ENCODE measurements around the gene IFIH1. TPM values are rescaled to one million over a fixed set of nuclear protein-coding genes. Genes with fewer than 3 reads are reported as not detected.

Gene IFIH1
- total RNA-seq, 2 donors from 2014 or later = 11.1 to 16.8 TPM

DNA sequence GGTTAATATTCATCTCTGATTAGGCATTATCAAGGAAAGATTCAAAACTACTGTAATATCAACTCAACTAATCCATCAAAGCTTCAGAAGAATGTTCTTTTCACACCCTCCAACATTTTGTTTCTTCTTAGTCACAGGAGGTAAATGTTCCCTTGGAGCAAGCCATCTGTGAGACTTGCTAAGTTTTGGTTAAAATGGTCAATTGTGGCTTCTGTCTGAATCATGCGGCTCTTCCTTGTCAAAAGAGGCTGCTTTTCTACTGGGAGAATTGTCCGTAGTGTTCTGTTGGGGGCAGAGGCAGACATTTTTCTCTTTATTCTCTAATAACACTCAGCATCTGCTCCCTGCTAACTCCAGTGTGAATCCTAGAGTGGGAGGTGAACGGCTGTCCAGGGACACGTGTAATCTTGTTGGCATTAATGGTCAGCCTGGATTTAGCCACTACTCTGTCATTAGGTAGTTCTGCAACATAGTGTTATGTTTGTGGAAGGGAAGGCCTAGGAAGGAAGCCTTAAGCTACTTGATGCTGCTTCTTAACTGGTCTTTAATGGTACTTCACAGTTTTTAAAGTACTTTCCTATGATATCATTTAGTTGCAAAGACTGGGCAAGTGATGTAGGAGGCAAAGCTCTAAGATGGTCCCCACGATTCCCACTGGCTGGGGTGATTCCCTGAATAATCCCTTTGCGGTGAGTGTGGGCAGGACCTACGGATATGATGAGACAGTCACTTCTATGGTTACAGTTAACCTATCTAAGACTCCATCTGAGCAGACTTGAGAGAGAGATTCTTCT, 52.6 kb downstream of the IFIH1 start:
- no peak for DNase-seq (ENCODE audit: low spot score)
- intact Hi-C loops (cut with DNase I) = no loop called here

DNA sequence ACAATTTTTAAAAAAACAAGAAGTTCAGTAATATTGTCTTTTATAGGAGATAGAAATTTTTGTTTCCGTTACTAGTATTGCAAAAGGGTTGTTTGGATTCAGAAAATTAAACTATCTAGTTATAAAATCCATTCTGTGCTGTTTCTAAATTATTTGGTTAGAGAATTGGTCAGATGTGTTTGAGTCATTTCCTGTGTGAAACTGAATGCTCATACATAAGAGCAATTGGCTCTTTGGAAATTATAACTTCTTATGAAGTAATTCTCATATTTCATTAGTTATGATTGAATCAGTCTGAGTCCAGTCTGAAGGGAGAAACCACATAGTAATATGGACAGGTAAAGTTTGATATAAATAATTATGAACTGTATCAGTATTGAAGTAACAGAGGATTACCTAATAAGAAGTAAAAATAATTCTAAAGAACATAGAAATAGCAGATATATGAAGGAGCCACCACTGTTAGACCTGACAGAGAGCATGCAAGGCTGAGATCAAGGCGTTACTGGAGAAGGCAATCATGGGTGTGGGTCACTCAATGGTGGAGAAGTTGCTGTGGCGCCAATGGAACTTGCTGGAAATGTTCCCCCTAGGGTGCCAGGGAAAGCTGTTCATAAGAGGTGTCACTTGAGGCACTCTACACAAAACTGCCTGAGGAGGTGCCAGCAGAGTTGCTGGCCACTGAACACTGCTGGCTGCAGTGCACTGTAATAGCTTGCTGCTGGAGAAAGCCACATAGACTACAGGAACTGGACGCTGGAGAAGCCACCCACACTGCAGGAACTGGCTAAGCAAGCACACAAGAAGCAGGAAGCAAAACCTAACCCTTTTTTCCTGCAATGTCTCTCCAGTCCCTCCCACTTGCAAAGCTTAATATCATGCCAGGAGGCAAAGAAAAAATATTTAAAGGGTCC, 57.2 kb downstream of the IFIH1 start:
- peak; percentile 88 for DNase-seq (ENCODE audit: low spot score)
- intact Hi-C loops (cut with DNase I) = no loop called here

DNA sequence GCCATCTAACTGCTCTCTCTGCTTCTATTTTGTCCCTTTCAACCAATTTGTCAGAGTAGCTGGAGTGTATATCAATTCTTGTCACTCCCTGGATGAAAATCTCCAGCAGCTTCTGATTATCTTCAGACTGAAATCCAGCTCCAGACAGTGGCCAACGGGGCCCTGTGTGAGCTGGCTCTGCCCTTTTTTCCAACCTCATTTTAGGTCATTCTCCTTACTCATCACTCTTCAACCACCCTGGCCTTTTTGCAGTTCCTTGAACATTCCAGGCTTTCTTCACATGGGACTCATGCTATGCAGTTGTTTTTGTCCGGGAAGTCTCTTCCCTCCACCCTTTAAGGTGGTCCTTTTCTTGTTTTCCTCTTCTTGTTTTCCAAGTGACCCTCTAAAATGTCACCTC, 59.8 kb downstream of the IFIH1 start:
- intact Hi-C loops (cut with DNase I) = no loop called here
- no peak for DNase-seq (ENCODE audit: low spot score)

DNA sequence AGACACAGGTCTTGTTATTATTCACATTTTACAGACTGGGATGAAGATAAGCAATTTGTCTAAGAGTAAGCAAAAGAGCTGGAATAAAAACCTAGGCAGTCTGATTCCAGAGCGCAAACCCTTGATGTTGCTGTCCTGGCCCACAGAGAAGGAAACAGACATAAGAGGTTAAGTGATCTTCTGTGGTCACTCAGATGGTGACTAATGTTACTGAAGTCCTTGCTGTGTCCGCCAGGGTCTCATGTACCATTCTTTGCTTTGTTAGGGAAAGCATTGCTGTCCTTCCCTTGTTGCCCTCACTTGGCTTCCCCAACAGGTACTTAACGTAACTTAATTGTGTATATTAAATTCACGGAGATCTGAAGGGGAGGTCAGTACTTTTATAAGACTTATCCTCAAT, 60.3 kb downstream of the IFIH1 start:
- intact Hi-C loops (cut with DNase I) = no loop called here
- no peak for DNase-seq (ENCODE audit: low spot score)

DNA sequence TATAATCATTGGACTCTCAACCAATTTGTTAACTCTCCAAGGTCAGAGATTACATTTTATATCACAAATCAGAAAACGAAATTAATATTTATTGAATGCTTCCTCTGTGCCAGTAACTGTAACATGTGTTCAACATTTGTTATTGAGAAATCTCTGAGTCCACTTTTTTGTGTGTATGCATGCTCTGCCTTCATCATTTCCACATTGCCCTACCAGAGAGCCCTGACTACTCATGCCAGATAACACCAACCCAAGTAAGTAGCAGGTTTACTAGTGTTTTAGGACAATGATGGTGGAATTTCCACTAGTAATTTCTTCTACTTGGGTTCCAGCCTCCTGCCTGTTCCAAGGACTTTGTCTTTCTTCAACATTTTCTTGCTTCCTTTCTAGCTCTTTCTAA, 61.1 kb downstream of the IFIH1 start:
- intact Hi-C loops (cut with DNase I) = no loop called here
- no peak for DNase-seq (ENCODE audit: low spot score)

DNA sequence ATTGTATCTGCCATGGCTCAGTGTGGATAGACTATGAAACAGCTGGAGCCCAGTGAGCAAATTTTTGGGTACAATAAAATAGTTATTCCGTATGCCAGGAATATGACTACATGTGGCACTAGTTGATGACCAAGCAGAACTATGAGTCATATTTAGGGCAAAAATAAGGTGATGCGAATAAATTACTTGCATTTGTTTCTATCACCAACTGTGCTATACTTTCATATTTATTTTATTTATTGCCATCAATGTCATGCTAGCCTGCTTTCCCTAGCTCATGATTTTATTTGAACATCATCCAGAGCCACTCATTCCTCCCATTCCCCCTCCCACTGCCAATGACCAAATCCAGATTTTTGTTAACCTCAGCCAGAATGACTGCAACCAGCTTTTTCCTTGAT, 61.9 kb downstream of the IFIH1 start:
- no peak for DNase-seq (ENCODE audit: low spot score)
- intact Hi-C loops (cut with DNase I) = no loop called here

DNA sequence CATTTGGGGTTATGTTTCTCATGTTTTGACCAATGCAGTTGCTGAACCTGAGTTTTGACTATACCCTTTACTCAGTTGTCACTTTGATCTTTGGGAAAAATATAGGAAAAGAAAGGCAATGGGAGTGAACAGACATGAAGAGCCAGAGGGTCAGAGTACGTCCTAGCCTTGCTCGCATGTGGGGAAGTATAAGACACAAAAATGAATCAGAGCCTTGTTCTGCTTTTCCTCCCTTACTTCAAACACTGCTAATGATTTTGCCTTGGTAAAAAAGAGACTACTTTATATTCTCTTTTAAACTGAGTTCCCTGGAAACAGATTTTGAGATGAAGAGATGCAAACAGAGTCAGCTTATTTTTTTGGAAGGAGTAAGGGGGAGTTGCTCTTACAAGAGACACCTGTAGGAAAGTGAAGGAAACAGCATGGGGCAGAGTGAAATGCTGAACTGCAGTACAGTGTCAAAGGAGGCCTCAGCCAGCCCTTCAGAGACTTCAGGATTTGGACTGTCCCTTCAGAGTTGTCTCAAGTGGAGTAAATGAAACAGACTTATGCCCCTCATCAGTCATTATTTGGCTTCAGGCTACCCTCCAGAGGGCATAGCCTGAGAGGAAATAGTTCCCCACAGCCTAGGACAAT, 64.1 kb downstream of the IFIH1 start:
- intact Hi-C loops (cut with DNase I) = no loop called here
- DNase-seq (ENCODE audit: low spot score) = no peak

DNA sequence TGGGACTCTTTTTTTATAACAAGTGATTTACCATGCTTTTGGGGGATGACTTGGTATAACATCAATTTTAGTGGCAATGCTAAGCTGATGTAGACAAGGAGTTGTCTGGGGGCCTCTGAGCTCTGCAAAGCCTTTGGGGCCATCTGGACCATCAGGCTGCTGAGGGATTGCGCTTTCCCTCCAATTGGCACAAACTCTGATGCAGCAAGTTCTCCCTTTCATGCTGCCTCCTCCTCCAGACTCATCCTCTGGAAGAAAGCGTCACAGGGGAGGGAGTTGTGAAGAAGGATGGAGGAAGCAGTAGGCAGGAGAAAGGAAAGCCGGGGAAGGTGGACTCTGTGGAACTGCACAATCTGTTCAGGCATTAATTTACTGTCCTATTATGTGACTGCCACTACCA, 65.0 kb downstream of the IFIH1 start:
- intact Hi-C loops (cut with DNase I) = no loop called here

DNA sequence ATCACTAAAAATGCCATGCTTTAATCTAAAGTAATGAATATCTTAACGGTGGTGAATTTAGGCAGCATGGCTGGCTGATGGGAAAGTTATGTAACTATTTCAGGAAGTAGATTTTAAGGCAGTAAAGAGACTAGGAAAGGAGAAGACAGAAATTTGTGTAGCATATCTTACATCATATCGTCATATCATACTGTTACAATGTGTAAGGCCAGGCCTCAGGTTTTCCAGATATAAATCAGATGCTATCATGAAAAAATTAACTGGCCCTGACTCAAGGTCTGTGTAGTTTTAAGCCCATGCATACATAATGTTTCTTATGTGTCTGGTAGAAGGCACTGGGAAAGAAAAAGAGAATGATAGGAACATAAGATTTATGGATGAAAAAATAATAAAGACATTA, 66.3 kb downstream of the IFIH1 start:
- intact Hi-C loops (cut with DNase I) = no loop called here
- DNase-seq (ENCODE audit: low spot score) = no peak

More for the DNA sequence above, 65.0 kb downstream of the IFIH1 start:
- no peak for DNase-seq (ENCODE audit: low spot score)

DNA sequence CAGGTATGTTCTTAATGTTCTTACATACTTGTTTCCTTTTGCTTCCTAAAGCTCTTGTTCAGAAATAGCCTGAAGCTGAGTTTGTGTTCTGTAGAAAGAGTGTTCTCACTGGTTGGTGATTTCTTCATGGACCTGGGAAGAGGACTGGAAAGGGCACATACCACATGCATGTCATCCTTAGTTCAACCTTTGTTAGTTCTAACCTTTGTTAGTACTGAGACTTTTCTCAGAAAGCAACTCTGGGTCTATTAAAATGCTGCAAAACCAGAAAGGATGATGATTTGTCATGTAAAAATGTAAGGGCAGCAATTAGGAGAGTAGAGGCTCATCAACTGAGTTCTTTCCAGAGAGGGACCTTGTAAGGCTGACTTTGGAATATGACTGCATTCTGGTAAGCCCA, 72.7 kb downstream of the IFIH1 start:
- no peak for DNase-seq (ENCODE audit: low spot score)
- intact Hi-C loops (cut with DNase I) = no loop called here

DNA sequence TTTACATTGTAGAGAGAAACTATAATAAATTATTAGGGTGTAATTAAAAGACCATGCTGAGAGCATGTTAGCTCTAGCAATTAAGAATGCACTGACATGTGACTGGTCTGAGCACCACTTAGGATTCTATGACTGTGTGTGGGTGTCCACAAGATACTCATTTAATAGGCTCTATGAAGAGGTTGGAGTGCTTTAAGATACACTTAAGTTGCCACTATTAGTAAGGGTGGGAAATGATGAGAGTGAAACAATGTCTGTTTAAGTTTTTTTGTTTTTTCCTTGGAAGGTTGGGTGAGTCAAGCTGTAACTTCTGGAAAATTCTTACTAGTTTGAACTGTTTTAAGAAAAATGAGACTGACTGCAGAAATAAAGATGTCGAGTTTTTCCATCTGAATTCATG, 73.4 kb downstream of the IFIH1 start:
- intact Hi-C loops (cut with DNase I) = no loop called here
- no peak for DNase-seq (ENCODE audit: low spot score)

DNA sequence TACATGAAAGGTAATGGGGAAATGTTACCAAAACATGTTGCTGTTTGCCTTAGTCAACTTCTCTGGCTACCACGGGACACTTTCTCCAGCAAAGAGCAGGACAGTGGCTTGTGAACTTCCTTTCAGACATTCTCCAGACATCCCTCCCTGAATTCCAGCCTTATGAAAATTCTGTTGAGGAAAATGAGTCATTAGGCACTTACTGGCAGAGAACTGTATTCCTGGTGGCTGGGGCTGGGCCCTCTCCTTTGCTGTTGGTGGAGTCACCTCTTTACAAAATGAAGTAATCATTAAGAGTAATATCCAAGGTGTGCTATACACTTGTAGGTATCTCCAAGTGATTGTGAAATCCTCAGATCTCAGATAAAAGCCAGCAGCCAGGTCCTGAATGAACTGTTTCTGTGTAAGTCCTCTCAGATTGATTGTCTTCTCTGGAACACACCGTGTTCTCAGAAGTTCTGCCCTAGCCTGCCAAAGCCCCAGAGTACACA, 73.9 kb downstream of the IFIH1 start:
- intact Hi-C loops (cut with DNase I) = no loop called here
- DNase-seq (ENCODE audit: low spot score) = peak; percentile 82

DNA sequence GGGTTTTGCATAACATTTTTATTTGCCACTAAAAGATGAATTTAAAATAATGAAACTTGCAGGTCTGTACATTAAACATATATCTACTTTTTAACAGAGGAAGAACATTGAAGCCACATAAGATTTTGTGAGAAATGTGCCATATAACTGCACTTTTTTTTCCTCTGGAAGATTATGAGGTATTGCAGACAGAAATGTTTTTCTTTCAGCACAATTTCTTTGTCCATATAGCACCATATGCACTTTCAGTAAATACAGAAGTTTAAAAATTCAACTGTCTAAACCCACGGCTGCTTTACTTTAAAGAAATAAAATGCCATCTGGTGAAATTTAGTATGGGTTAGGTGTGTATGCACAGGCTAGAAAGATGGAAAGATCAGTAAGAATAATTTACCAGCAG, 74.8 kb downstream of the IFIH1 start:
- intact Hi-C loops (cut with DNase I) = no loop called here
- DNase-seq (ENCODE audit: low spot score) = no peak

DNA sequence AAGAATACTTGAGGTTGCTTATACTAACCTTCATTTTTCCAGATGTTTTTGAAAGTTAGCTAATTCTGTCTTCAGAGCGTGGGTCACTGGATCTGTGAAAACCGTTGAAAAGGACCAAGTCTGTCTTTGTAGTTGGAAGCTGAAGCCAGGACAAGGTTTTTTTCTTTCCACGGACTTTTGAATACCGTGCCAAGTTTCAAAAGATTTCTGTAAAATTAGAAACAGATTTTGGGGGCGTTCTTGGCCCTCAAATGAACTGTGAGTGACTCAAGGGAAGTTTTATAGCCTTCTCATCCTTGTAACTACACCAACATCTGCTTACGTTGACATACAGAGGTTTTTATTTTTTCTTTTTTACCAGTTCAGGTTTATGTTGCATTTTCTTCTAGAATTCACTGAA, 75.2 kb downstream of the IFIH1 start, which contains the start of gene FAP:
Gene FAP, minus strand, starts transcription at position 152 of the 400 bp plus-strand sequence. Its CDS starts 118 bp downstream, at position 34.
- DNase-seq (ENCODE audit: low spot score) = no peak
- intact Hi-C loops (cut with DNase I) = no loop called here

DNA sequence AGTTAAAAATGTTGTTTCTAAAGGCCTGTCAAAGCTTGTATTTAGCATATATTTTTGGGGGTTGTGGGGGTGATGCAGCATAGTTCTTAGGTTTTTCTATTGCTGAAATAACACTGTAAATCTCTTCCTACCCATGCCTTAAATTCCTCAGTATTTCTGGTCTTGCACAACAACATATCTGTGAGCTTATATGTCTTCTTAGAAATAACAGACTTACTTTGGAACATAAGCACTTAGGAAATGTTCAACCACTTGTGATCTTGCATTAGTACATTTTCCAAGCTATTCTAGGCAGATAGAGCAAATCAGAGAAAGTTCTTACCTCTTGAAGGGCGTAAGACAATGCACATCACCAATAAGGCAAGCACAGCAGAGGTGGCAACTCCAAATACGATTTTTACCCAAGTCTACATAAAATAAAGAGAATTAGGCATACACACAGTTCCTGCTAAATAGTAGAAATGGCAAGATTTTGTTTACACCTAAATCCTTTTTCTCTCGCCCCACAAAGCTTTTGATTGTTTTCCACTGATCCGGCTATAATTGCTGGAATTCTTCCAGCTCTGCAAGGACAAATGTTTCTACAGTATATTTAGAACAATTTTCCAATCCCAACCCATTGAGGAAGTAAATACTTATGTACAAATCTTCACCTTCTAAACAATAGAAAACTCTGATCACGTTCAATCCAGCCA, 75.8 kb downstream of the IFIH1 start:
- intact Hi-C loops (cut with DNase I) = no loop called here

DNA sequence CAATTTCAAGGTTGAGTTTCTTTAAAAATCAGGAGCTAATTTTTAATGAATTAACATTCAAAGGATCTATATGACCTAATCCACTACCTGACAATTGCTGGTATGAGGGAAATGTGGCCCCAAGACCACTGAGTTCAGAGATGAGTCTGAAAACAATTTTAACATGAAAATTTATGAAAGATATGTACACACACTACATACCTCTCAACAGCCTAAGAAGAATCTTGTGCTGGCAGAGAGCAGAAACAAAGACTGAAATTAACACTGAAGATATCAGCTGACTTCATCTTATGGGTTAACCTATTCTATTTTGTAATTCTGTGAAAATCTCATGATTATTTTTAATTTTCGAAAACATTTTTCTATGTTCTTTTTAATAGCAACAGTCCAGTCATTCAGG, 76.9 kb downstream of the IFIH1 start:
- intact Hi-C loops (cut with DNase I) = no loop called here
- no peak for DNase-seq (ENCODE audit: low spot score)

More for the DNA sequence above, 75.8 kb downstream of the IFIH1 start:
- no peak for DNase-seq (ENCODE audit: low spot score)

DNA sequence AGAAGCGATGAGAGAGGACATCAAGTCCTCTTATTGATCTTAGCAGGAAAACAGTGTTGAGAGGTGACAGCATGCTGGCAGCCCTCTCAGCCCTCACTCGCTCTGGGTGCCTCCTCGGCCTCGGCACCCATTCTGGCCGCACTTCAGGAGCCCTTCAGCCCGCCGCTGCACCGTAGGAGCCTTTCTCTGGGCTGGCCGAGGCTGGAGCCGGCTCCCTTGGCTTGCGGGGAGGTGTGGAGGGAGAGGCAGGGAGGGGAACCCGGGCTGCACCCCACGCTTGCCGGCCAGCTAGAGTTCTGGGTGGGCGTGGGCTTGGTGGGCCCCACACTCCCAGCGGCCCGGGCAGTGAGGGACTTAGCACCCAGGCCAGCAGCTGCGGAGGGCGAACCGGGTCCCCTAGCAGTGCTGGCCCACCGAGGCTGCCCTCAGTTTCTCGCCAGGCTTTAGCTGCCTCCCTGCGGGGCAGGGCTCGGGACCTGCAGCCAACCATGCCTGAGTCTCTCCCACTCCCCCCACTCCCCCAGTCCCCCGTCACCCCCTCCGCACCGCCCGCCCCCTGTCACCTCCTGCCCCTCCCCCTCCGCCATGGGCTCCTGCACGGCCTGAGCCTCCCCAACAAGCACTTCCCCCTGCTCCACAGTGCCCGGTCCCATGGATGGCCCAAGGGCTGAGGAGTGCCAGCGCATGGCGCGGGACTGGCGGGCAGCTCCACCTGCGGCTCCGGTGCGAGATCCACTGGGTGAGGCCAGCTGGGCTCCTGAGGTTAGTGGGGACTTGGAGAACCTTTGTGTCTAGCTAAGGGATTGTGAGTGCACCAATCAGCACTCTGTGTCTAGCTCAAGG, 83.6 kb downstream of the IFIH1 start:
- intact Hi-C loops (cut with DNase I) = no loop called here
- DNase-seq (ENCODE audit: low spot score) = no peak

DNA sequence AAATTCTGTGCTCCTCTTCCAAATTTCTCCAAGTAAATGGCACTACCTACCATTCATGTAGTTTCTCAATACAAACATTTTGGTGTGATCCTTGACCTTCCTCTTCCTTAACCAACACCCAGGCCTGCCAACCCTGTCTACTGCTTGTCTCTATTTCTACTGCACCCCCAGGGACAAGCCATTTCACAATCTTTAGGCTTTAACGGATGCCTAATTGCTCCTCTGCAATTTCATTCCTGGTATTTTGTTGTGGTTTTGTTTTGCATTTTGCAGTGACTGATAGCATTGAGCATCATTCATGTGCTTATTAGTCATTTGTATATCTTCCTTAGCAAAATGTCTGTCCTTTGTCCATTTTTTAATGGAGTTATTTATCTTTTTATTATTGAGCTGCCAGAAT, 85.3 kb downstream of the IFIH1 start:
- intact Hi-C loops (cut with DNase I) = no loop called here

More for the DNA sequence above, 85.3 kb downstream of the IFIH1 start:
- DNase-seq (ENCODE audit: low spot score) = no peak

Measured in posterior vena cava (tissue), 2 donors.